Activated effector memory CD4-positive, alpha-beta T cell treated with anti-CD3 and anti-CD28 coated beads, Interleukin-2, amount 50 U/mL, for 16 hours (primary cell): ENCODE results near the gene SOWAHC.

Experiments used
- DNase-seq: peaks from one replicate; pipeline ENCODE4 v3.0.0-alpha.2; 2020

The SOWAHC gene

GRCh38 chr2:109648041-109648527 is 33.9 kb downstream of the SOWAHC start:
- no peak for DNase-seq

GRCh38 chr2:109649736-109650695 is 35.9 kb downstream of the SOWAHC start:
- no peak for DNase-seq

GRCh38 chr2:109654326-109655050 is 40.3 kb downstream of the SOWAHC start:
- DNase-seq: no peak

- no peak for DNase-seq
Observed at GRCh38 chr2:109655287-109655686, 41.1 kb downstream of the SOWAHC start.

GRCh38 chr2:109659396-109660045 is 45.4 kb downstream of the SOWAHC start:
- DNase-seq: no peak

- DNase-seq: no peak
Observed at GRCh38 chr2:109660046-109660860, 46.1 kb downstream of the SOWAHC start.

- no peak for DNase-seq
Observed at GRCh38 chr2:109662889-109663288, 48.7 kb downstream of the SOWAHC start.

- DNase-seq: no peak
Observed at GRCh38 chr2:109663721-109664120, 49.6 kb downstream of the SOWAHC start.

- DNase-seq: no peak
Observed at GRCh38 chr2:109666466-109666865, 52.3 kb downstream of the SOWAHC start.
